Measurements from ENCODE around the gene C1orf232.

The C1orf232 gene

DNA sequence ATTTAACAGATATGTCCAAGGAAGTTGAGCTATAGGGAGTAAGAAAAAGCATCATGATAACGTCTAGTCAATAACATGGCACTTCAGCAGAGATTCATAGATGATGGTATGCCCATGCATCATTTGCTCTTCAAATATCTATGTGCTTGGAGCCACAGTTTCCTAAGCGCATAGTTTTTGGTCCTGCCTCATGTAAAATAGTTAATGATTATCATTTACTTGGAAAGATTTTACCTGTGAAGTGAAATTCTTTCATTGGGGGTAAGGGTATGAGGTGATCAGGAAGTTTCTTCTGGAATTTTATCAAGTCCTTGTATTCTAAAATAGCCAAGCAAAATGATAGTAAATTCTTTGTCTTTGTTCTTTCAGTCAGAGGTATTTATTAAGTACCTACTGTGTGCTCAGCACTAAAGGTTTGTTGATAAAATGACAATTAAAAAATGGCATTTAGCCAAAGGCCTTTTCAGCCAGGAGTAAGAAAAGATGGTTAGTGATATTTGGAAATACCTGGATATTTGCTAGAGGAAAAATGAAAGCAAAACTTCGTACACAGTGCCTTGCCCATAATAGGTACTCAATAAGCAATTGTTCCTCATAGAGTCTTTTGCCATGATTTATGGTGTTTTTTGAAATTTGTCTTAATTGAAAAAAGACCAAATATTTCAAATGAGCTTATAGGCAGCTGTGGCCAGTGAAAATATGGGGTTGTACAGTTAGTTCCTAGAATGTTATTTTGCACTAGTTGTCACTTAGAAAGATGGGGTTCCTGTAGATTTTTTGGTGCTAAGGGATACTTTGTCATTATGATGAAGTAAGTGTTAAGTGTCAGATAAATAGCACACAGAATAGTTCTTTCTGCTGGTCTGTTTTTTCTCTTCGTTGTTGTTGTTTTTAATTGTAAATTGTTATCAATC lies 44.1 kb downstream of the C1orf232 start:
- no peak for DNase-seq

DNA sequence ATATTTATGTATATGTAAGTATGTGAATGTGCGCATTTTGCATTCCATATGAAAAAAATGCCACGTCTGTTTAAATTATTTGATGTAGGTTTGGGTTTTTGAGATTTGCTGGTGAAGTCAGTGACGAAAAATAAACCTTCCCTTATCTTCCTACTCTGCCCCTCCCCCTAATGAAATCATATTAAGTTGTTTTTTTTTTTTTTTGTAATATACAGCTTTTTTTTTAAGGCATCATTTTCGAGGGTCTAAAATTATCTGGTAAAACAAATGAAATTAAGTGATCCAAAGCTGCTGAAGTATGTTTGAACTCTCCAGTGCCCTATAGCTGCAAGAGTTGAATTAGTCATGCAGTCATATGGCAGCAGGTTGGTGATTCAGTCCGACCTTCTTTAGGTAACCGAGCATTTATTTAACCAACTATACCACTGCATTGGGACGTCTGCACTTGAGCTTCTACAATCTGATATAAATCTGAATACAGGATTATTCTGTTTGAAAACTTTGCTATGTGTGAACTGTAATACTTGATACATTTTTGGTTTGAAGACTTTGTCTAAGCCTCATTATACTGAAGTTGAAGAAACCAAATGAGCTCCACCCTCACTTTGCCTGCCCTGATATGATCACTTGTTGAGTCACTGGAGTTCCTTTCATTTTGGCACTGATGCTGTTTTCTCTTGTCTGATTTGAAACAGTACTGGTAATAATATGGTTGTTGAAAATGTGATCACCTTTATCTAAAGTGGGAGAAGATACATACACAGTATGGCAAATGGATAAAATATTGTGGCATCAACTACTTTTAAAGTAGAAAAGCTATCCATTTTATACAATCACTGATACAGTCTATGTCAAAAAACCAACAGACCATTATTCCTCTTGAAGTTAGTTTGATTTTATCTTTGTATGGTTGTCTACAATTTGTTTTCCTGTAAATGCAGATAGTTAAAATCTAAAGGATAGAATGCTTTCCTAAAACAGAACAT lies 45.5 kb downstream of the C1orf232 start:
- no peak for DNase-seq

- no peak for DNase-seq
These were observed 46.6 kb downstream of the C1orf232 start for GRCh38 chr1:26121854-26122773.

- no peak for DNase-seq
These were observed 48.7 kb downstream of the C1orf232 start for GRCh38 chr1:26119892-26120608.

DNA sequence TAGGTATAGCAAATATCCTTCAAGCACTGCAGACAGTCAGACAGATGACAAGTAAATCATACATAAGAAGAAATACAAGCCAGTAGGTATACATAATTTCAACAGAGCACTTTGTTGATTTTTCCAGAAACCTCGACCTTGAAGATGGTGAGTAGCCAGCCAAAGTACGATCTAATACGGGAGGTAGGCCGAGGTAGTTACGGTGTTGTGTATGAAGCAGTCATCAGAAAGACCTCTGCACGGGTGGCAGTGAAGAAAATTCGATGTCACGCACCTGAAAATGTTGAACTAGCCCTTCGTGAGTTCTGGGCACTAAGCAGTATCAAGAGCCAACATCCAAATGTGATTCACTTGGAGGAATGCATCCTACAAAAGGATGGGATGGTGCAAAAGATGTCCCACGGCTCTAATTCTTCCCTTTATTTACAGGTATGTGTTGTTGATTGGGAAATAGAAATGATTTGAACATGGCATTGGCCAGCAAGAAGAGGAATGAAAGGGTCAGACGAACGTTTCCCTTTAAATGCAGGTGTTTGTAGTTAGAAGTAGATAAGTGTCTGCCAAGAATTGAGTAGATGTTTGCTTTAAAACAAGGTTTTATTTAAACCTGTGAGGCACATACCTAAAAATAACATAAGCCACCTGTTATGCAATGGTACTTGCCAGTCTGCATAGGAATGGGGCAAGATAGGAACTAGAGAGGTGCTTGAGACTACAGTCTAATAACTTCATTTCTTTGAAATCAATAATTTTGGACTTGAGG lies 54.4 kb downstream of the C1orf232 start:
- no peak for DNase-seq

All from C1 segment of cervical spinal cord (tissue), 14 donors.